Measurements from ENCODE around the gene DAND5. TPM values are rescaled to one million over a fixed set of nuclear protein-coding genes. Genes with fewer than 3 reads are reported as not detected.
"Not testable (repeated sequence)": the region's sequence is repeated elsewhere in the genome, so short reads cannot be mapped to it uniquely, and the experiment has no call there.

Gene DAND5
- polyA plus RNA-seq, 1 experiment, result not detected

GRCh38 chr19:12954612-12954962 lies 14.8 kb upstream of the DAND5 start:
- Histone ChIP-seq H3K4me3 (ENCODE audit: low read depth, low read length) (no peak overlapping the region), H3K36me3 (ENCODE audit: control insufficient read depth, insufficient read depth, low read length) (peaks cover 33% of the 10 kb centered on the region), H3K27me3 (ENCODE audit: control insufficient read depth, insufficient read depth, low read length) (no peaks in the 10 kb centered on the region)
- DNase-seq (ENCODE audit: low read depth), result no peak
- ChIA-PET POLR2A (interaction anchor here (0.6 kb wide), 1 partner anchor 8 kb away, joined by 9 read pairs; no protein-coding TSS in a partner anchor), CTCF (interaction anchor here (0.7 to 5.6 kb wide), 3 partner anchors 10 to 929 kb away, joined by 3 to 76 read pairs (median 4); no protein-coding TSS in a partner anchor)
- TF ChIP-seq CTCF (IDR thresholded peaks at IDR 0.05; ENCODE audit: insufficient read depth, low read depth, low read length), result no peak

GRCh38 chr19:12955575-12955974 lies 13.8 kb upstream of the DAND5 start:
- H3K4me3 ChIP-seq (ENCODE audit: low read depth, low read length); DNase-seq (ENCODE audit: low read depth); H3K27me3 ChIP-seq (ENCODE audit: control insufficient read depth, insufficient read depth, low read length); POLR2A ChIA-PET: not testable (repeated sequence)
- peaks cover 27% of the 10 kb centered on the region for H3K36me3 ChIP-seq (ENCODE audit: control insufficient read depth, insufficient read depth, low read length)
- CTCF ChIA-PET, result interaction anchor here (1.0 to 5.6 kb wide), 3 partner anchors 9 to 189 kb away, joined by 3 to 76 read pairs (median 4); no protein-coding TSS in a partner anchor

GRCh38 chr19:12955996-12956395 lies 13.4 kb upstream of the DAND5 start:
- CTCF ChIA-PET, result interaction anchor here (1.0 to 5.6 kb wide), 2 partner anchors 9 to 76 kb away, joined by 3 to 76 read pairs; no protein-coding TSS in a partner anchor
- POLR2A ChIA-PET, result no interaction called here
- peaks cover 23% of the 10 kb centered on the region for H3K36me3 ChIP-seq (ENCODE audit: control insufficient read depth, insufficient read depth, low read length)
- TF ChIP-seq CTCF (IDR thresholded peaks at IDR 0.05; ENCODE audit: insufficient read depth, low read depth, low read length), result no peak
- no peaks in the 10 kb centered on the region for H3K27me3 ChIP-seq (ENCODE audit: control insufficient read depth, insufficient read depth, low read length)
- peak overlapping the region; percentile 91 for H3K4me3 ChIP-seq (ENCODE audit: low read depth, low read length)
- no peak for DNase-seq (ENCODE audit: low read depth)

GRCh38 chr19:12956446-12957388 lies 12.7 kb upstream of the DAND5 start, which contains the start of gene GADD45GIP1:
Gene GADD45GIP1, minus strand, starts transcription at chr19:12957223. Its CDS starts 11 bp downstream, at chr19:12957212.
- H3K4me3 ChIP-seq (ENCODE audit: low read depth, low read length), result peak within 1 kb of the TSS; percentile 91
- TF ChIP-seq CTCF (IDR thresholded peaks at IDR 0.05; ENCODE audit: insufficient read depth, low read depth, low read length), result no peak
- ChIA-PET CTCF (interaction anchor here (1.0 to 5.6 kb wide), 2 partner anchors 8 to 75 kb away, joined by 3 to 76 read pairs; no protein-coding TSS in a partner anchor), POLR2A (no interaction called here)
- no peaks in the 10 kb centered on the region for H3K27me3 ChIP-seq (ENCODE audit: control insufficient read depth, insufficient read depth, low read length)
- H3K36me3 ChIP-seq (ENCODE audit: control insufficient read depth, insufficient read depth, low read length), result peaks cover 22% of the 10 kb centered on the region
- DNase-seq (ENCODE audit: low read depth), result no peak

GRCh38 chr19:12957389-12957952 lies 11.9 kb upstream of the DAND5 start:
- peaks cover 17% of the 10 kb centered on the region for H3K36me3 ChIP-seq (ENCODE audit: control insufficient read depth, insufficient read depth, low read length)
- CTCF ChIA-PET, result interaction anchor here (5.6 kb wide), 1 partner anchor 7 kb away, joined by 76 read pairs; no protein-coding TSS in a partner anchor
- POLR2A ChIA-PET; DNase-seq (ENCODE audit: low read depth); H3K27me3 ChIP-seq (ENCODE audit: control insufficient read depth, insufficient read depth, low read length): not testable (repeated sequence)
- H3K4me3 ChIP-seq (ENCODE audit: low read depth, low read length), result peak overlapping the region; percentile 91

GRCh38 chr19:12959481-12959880 lies 9.9 kb upstream of the DAND5 start:
- no peak for TF ChIP-seq CTCF (IDR thresholded peaks at IDR 0.05; ENCODE audit: insufficient read depth, low read depth, low read length)
- Histone ChIP-seq H3K36me3 (ENCODE audit: control insufficient read depth, insufficient read depth, low read length) (peaks cover 2% of the 10 kb centered on the region; the same call in 1 of the 2 replicates), H3K27me3 (ENCODE audit: control insufficient read depth, insufficient read depth, low read length) (no peaks in the 10 kb centered on the region), H3K4me3 (ENCODE audit: low read depth, low read length) (no peak overlapping the region)
- ChIA-PET POLR2A (no interaction called here), CTCF (interaction anchor here (0.7 to 1.2 kb wide), 3 partner anchors 19 to 134 kb away, joined by 3 to 4 read pairs (median 3); no protein-coding TSS in a partner anchor)
- DNase-seq (ENCODE audit: low read depth), result no peak

Data from BJ (cell line).